K562 (cell line): ENCODE measurements around the gene ALDH16A1. TPM values are rescaled to one million over a fixed set of nuclear protein-coding genes. Genes with fewer than 3 reads are reported as not detected.

Experiments
- CBFA2T2 ChIP-seq: fragments of 450-650 bp; conservative IDR thresholded peaks from 2 replicates; pipeline ENCODE4 v1.6.1; 2017; ENCODE audit warnings: mild to moderate bottlenecking
- CHD7 ChIP-seq: fragments of 200-600 bp; sonication (generic); IDR thresholded peaks from one replicate; pipeline ENCODE4 v1.6.1; 2012; ENCODE audit warnings: mild to moderate bottlenecking, low read depth, low read length, inconsistent platforms
- GTF2E2 ChIP-seq: fragments of 200-800 bp; sonication (Bioruptor generic); IDR thresholded peaks from 2 replicates; pipeline ENCODE4 v1.6.1; 2016; ENCODE audit warnings: missing genetic modification characterization, missing compliant biosample characterization
- PHF21A ChIP-seq: fragments of 450-650 bp; IDR thresholded peaks from 2 replicates; pipeline ENCODE4 v1.6.1; 2017; ENCODE audit warnings: low read depth, borderline replicate concordance
- TAF9B ChIP-seq: fragments of 450-650 bp; IDR thresholded peaks from 2 replicates; pipeline ENCODE4 v1.6.1; 2018; ENCODE audit warnings: mild to moderate bottlenecking; ENCODE audit not compliant: partially characterized antibody
- ZNF696 ChIP-seq: fragments of 250-450 bp; sonication (Bioruptor Pico); conservative IDR thresholded peaks from 2 replicates; pipeline ENCODE4 v1.4.0; 2020; ENCODE audit warnings: mild to moderate bottlenecking, moderate library complexity
- ZNF785 ChIP-seq: fragments of 250-450 bp; sonication (Bioruptor Pico); IDR thresholded peaks from 2 replicates; pipeline ENCODE4 v1.4.0; 2020; ENCODE audit warnings: mild to moderate bottlenecking
- polyA plus RNA-seq, 8 experiments: library from polyadenylated mRNA; depleted of rRNA in 4 of 8; stranded (reverse) in 5 of 8; unstranded in 3 of 8; fragments of >200 nt; fragmentation: Nextera tagmentation in 2 of 8; fragmentation: Illumina TruSeq in 1 of 8; extraction: Ambion mirVana in 2 of 8; extraction: Trizol in 1 of 8; gene quantifications; 2 replicates each; pipeline versions ENCODE4 v1.2.1 to v1.2.3, GENCODE V29; 2011 to 2014; ENCODE audit warnings: inconsistent platforms in 1 of 8, missing spikeins in 1 of 8
- total RNA-seq, 7 experiments: library from RNA; depleted of rRNA in 6 of 7; stranded (reverse); fragments of >200 nt in 6 of 7; fragmentation: Illumina TruSeq in 2 of 7; extraction: Trizol in 2 of 7; gene quantifications; 2 replicates each; pipeline versions ENCODE4 v1.2.1 to v1.2.3, GENCODE V29; 2011 to 2021; ENCODE audit warnings: low replicate concordance in 1 of 7
- TF ChIP-seq, protein P1 (sequence below): fragments of 450-650 bp; formaldehyde crosslinking; conservative IDR thresholded peaks from 2 replicates; pipeline ENCODE4 v1.4.0; 2022; ENCODE audit warnings: mild to moderate bottlenecking, missing genetic modification characterization
- TF ChIP-seq, protein P2 (sequence below): fragments of 250-450 bp; sonication (Bioruptor Pico); IDR thresholded peaks from 2 replicates; pipeline ENCODE4 v1.8.0; 2022; ENCODE audit warnings: moderate library complexity, mild to moderate bottlenecking, inconsistent platforms
- TF ChIP-seq, protein P3 (sequence below): sonication (generic); formaldehyde crosslinking; IDR thresholded peaks from 2 replicates; pipeline ENCODE4 v1.8.0; 2022; ENCODE audit warnings: mild to moderate bottlenecking, missing genetic modification reagents

ALDH16A1 gene
- total and polyA plus RNA-seq, 9 of the 15 experiments (the other 6 are each of a cell fraction or from before 2014, with no cell fraction given) = 2.2 to 52.2 (median 7.6) TPM

DNA sequence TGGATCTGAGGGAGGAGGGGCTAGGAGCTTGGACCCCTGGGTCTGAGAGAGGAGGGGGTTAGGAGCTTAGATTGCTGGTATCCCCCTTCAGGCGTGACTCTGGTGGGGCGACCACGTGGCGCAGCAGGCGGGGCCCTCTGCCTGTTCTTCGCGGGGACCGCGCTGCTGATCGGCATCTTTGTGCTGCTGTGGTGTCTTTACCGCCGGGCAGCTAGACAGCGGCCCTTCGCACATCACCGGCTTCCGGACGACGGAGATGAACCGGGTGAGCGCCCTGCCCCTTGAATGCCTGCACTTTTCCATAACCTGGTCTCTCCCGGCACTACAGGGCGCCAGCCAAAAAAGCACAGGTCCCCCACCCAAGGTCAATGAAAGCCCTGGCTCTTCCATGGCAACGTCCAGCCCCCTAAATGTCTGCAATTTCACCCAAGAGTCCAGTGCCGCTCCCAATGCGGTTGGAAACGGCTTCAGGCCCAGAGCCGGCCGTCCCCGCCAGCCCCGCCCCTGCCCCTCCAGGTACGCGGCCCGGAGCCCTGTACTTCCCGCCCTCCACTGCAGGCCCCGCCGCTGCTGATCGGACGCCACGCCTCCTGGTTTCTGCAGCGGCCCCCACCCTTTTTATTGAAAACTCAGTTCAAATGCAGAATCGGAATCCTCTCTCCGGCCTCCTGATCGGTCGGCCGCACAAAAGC, 25.0 kb upstream of the ALDH16A1 start (continued):
- no peak for TF ChIP-seq CHD7
- no peak for TF ChIP-seq PHF21A
- TF ChIP-seq TAF9B = no peak
- TF ChIP-seq, protein P1, sequence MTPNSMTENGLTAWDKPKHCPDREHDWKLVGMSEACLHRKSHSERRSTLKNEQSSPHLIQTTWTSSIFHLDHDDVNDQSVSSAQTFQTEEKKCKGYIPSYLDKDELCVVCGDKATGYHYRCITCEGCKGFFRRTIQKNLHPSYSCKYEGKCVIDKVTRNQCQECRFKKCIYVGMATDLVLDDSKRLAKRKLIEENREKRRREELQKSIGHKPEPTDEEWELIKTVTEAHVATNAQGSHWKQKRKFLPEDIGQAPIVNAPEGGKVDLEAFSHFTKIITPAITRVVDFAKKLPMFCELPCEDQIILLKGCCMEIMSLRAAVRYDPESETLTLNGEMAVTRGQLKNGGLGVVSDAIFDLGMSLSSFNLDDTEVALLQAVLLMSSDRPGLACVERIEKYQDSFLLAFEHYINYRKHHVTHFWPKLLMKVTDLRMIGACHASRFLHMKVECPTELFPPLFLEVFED (CRISPR knock-in tag) = no peak
- TF ChIP-seq ZNF785 (CRISPR knock-in tag) = no peak
- 0 out of 2 replicates have a peak, but pooled peaks have one; percentile 4 for TF ChIP-seq CBFA2T2
- TF ChIP-seq, protein P2, sequence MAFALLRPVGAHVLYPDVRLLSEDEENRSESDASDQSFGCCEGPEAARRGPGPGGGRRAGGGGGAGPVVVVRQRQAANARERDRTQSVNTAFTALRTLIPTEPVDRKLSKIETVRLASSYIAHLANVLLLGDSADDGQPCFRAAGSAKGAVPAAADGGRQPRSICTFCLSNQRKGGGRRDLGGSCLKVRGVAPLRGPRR = no peak
- no peak for TF ChIP-seq ZNF696 (CRISPR knock-in tag)
- TF ChIP-seq GTF2E2 = no peak
- TF ChIP-seq, protein P3, sequence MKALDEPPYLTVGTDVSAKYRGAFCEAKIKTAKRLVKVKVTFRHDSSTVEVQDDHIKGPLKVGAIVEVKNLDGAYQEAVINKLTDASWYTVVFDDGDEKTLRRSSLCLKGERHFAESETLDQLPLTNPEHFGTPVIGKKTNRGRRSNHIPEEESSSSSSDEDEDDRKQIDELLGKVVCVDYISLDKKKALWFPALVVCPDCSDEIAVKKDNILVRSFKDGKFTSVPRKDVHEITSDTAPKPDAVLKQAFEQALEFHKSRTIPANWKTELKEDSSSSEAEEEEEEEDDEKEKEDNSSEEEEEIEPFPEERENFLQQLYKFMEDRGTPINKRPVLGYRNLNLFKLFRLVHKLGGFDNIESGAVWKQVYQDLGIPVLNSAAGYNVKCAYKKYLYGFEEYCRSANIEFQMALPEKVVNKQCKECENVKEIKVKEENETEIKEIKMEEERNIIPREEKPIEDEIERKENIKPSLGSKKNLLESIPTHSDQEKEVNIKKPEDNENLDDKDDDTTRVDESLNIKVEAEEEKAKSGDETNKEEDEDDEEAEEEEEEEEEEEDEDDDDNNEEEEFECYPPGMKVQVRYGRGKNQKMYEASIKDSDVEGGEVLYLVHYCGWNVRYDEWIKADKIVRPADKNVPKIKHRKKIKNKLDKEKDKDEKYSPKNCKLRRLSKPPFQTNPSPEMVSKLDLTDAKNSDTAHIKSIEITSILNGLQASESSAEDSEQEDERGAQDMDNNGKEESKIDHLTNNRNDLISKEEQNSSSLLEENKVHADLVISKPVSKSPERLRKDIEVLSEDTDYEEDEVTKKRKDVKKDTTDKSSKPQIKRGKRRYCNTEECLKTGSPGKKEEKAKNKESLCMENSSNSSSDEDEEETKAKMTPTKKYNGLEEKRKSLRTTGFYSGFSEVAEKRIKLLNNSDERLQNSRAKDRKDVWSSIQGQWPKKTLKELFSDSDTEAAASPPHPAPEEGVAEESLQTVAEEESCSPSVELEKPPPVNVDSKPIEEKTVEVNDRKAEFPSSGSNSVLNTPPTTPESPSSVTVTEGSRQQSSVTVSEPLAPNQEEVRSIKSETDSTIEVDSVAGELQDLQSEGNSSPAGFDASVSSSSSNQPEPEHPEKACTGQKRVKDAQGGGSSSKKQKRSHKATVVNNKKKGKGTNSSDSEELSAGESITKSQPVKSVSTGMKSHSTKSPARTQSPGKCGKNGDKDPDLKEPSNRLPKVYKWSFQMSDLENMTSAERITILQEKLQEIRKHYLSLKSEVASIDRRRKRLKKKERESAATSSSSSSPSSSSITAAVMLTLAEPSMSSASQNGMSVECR = no peak
